H9 (cell line): ENCODE data around the gene HMG20B. TPM values are rescaled to one million over a fixed set of nuclear protein-coding genes. Genes with fewer than 3 reads are reported as not detected.

ENCODE experiments used
- DNase-seq: peaks from one replicate; pipeline ENCODE4 v3.0.0-alpha.2; 2017
- H2AFZ ChIP-seq: one replicate; pipeline ENCODE4 v1.6.1; 2013; ENCODE audit warnings: mild to moderate bottlenecking, low read length, control low read depth, moderate library complexity
- H2AK5ac ChIP-seq: 2 replicates; pipeline ENCODE4 v1.6.1; 2013; ENCODE audit warnings: low read length, control low read depth, mixed read lengths; ENCODE audit not compliant: insufficient read length
- H2BK120ac ChIP-seq: one replicate; pipeline ENCODE4 v1.6.1; 2013; ENCODE audit warnings: low read depth, mild to moderate bottlenecking, low read length, control low read depth, inconsistent platforms; ENCODE audit not compliant: poor library complexity, severe bottlenecking
- H2BK12ac ChIP-seq: 2 replicates; pipeline ENCODE4 v1.6.1; 2013; ENCODE audit warnings: low read length, control low read depth, mixed read lengths, low read depth; ENCODE audit not compliant: insufficient read length
- H2BK15ac ChIP-seq: 2 replicates; pipeline ENCODE4 v1.6.1; 2013; ENCODE audit warnings: low read depth, low read length, control low read depth
- H2BK20ac ChIP-seq: one replicate; pipeline ENCODE4 v1.6.1; 2013; ENCODE audit warnings: low read depth, mild to moderate bottlenecking, low read length, control low read depth, inconsistent platforms; ENCODE audit not compliant: poor library complexity, severe bottlenecking
- H2BK5ac ChIP-seq: 2 replicates; pipeline ENCODE4 v1.6.1; 2013; ENCODE audit warnings: low read length, control low read depth, mixed read lengths; ENCODE audit not compliant: insufficient read length
- H3K14ac ChIP-seq: 2 replicates; pipeline ENCODE4 v1.6.1; 2013; ENCODE audit warnings: low read length, control low read depth; ENCODE audit not compliant: insufficient read depth
- H3K18ac ChIP-seq: 2 replicates; pipeline ENCODE4 v1.6.1; 2013; ENCODE audit warnings: low read depth, mild to moderate bottlenecking, mixed read lengths, low read length, control low read depth; ENCODE audit not compliant: insufficient read length
- H3K23ac ChIP-seq: 2 replicates; pipeline ENCODE4 v1.6.1; 2013; ENCODE audit warnings: low read length, control low read depth, mixed read lengths, low read depth; ENCODE audit not compliant: insufficient read length
- H3K23me2 ChIP-seq: 2 replicates; pipeline ENCODE4 v1.6.1; 2013; ENCODE audit warnings: low read depth, mild to moderate bottlenecking, mixed read lengths, low read length, control low read depth; ENCODE audit not compliant: insufficient read length, poor library complexity, severe bottlenecking
- H3K27ac ChIP-seq: 2 replicates; pipeline ENCODE4 v1.5.1; 2013; ENCODE audit warnings: low read length, control low read depth, mixed read lengths, low read depth; ENCODE audit not compliant: insufficient read length
- H3K27me3 ChIP-seq: 2 replicates; pipeline ENCODE4 v1.6.1; 2013; ENCODE audit warnings: low read length, control low read depth, inconsistent platforms; ENCODE audit not compliant: insufficient read depth
- H3K4ac ChIP-seq: 2 replicates; pipeline ENCODE4 v1.6.1; 2013; ENCODE audit warnings: low read depth, mild to moderate bottlenecking, control low read depth, inconsistent platforms, low read length, moderate library complexity
- H3K4me1 ChIP-seq: 2 replicates; pipeline ENCODE4 v1.6.1; 2013; ENCODE audit warnings: low read length, control low read depth, inconsistent platforms; ENCODE audit not compliant: insufficient read depth
- H3K4me2 ChIP-seq: 2 replicates; pipeline ENCODE4 v1.6.1; 2013; ENCODE audit warnings: low read length, control low read depth, mixed read lengths; ENCODE audit not compliant: insufficient read length, insufficient read depth
- H3K56ac ChIP-seq: 2 replicates; pipeline ENCODE4 v1.6.1; 2013; ENCODE audit warnings: low read depth, mild to moderate bottlenecking, mixed read lengths, low read length, control low read depth; ENCODE audit not compliant: insufficient read length
- H3K79me1 ChIP-seq: 2 replicates; pipeline ENCODE4 v1.6.1; 2013; ENCODE audit warnings: low read depth, mild to moderate bottlenecking, moderate library complexity, low read length, control low read depth, inconsistent platforms; ENCODE audit not compliant: insufficient read depth, poor library complexity, severe bottlenecking
- H3K79me2 ChIP-seq: 2 replicates; pipeline ENCODE4 v1.6.1; 2013; ENCODE audit warnings: low read length, control low read depth, inconsistent platforms; ENCODE audit not compliant: insufficient read depth
- H3K9ac ChIP-seq: 2 replicates; pipeline ENCODE4 v1.6.1; 2013; ENCODE audit warnings: low read length, control low read depth, mixed read lengths; ENCODE audit not compliant: insufficient read length; ENCODE audit errors: extremely low read depth
- H3K9me3 ChIP-seq: one replicate; pipeline ENCODE4 v1.6.1; 2013; ENCODE audit warnings: low read depth, low read length, inconsistent platforms; ENCODE audit not compliant: control insufficient read depth
- H3T11ph ChIP-seq: one replicate; pipeline ENCODE4 v1.6.1; 2013; ENCODE audit warnings: mild to moderate bottlenecking, low read length, control low read depth, inconsistent platforms
- H4K20me1 ChIP-seq: one replicate; pipeline ENCODE4 v1.6.1; 2013; ENCODE audit not compliant: control insufficient read depth, insufficient read length, insufficient read depth
- H4K5ac ChIP-seq: 2 replicates; pipeline ENCODE4 v1.6.1; 2013; ENCODE audit warnings: low read depth, mild to moderate bottlenecking, mixed read lengths, low read length, control low read depth; ENCODE audit not compliant: insufficient read length
- H4K8ac ChIP-seq: replicated peaks from 2 replicates; pipeline ENCODE4 v1.6.1; 2013; ENCODE audit warnings: low read length, control low read depth, mixed read lengths, low read depth; ENCODE audit not compliant: insufficient read length
- H4K91ac ChIP-seq: 2 replicates; pipeline ENCODE4 v1.6.1; 2013; ENCODE audit warnings: low read depth, mild to moderate bottlenecking, moderate library complexity, mixed read lengths, low read length, control low read depth; ENCODE audit not compliant: insufficient read length
- H3K27ac Mint-ChIP-seq, 3 experiments: 2 replicates in 2 of 3; 3 replicates in 1 of 3; pipeline ENCODE4 v1.8.0; 2020 to 2021; ENCODE audit warnings: mixed read lengths in 3 of 3, mild to moderate bottlenecking in 1 of 3, moderate library complexity in 1 of 3
- H3K27me3 Mint-ChIP-seq: 2 replicates; pipeline ENCODE4 v1.8.0; 2021; ENCODE audit warnings: low read depth, mild to moderate bottlenecking, moderate library complexity, mixed read lengths
- H3K36me3 Mint-ChIP-seq, 3 experiments: 2 replicates in 2 of 3; 3 replicates in 1 of 3; pipeline ENCODE4 v1.8.0; 2020 to 2021; ENCODE audit warnings: low read depth in 3 of 3, mixed read lengths in 3 of 3; ENCODE audit not compliant: insufficient read depth in 1 of 3
- H3K4me1 Mint-ChIP-seq, 2 experiments: 2 replicates each; pipeline ENCODE4 v1.8.0; 2020; ENCODE audit warnings: mixed read lengths in 2 of 2
- H3K4me3 Mint-ChIP-seq, 2 experiments: 2 replicates in 1 of 2; 3 replicates in 1 of 2; pipeline ENCODE4 v1.8.0; 2020 to 2021; ENCODE audit warnings: mild to moderate bottlenecking in 2 of 2, mixed read lengths in 2 of 2, moderate library complexity in 1 of 2
- H3K9me3 Mint-ChIP-seq, 2 experiments: 2 replicates in 1 of 2; 3 replicates in 1 of 2; pipeline ENCODE4 v1.8.0; 2020; ENCODE audit warnings: mild to moderate bottlenecking in 2 of 2, mixed read lengths in 2 of 2, moderate library complexity in 1 of 2
- WGBS: extraction: QIAGEN DNeasy Blood & Tissue Kit; methylation state at CpG from one replicate; pipeline ENCODE4 v1.1.7; 2013; ENCODE audit warnings: missing lambda C conversion rate, low lambda C conversion rate, mixed read lengths; ENCODE audit not compliant: insufficient read length; ENCODE audit errors: extremely low coverage; 5-methylcytosine and 5-hydroxymethylcytosine counted together
- total RNA-seq: library from RNA; stranded (reverse); gene quantifications from 2 replicates; pipeline ENCODE4 v1.2.1, GENCODE V29; 2021
- TF ChIP-seq, protein P1 (sequence below): fragments of 200-600 bp; sonication (generic); conservative IDR thresholded peaks from 3 replicates; pipeline ENCODE4 v1.8.0; 2021; ENCODE audit warnings: antibody characterized with exemption, mild to moderate bottlenecking

Gene HMG20B
- total RNA-seq, 1 experiment from 2014 or later: 58.1 TPM

DNA sequence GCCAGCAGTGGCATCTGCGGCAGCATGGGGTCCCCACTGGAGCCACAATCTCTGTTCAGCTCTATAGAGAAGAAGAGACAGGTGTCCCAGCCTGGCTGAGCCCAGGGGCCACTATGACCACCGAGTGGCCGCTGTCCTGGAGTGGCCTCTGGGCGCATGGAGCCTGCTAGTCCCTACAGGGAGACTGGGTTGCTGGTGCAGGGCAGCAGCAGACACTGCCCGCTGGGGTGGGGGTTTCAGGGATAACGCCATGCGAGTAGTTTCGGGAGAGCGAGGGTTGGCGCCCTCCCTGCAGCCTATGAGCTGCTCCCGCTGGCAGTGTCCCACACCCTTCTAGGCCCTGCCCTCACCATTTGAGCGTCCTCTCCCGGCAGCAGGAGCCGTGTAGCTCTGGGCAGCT lies 44.7 kb upstream of the HMG20B start:
- Histone ChIP-seq H3K79me2 (no peaks in the 10 kb centered on the region), H3K9ac (no peak overlapping the region), H3K79me1 (no peaks in the 10 kb centered on the region), H4K8ac (no peak overlapping the region), H3K14ac (no peak overlapping the region), H3K4me1 (no peaks in the 10 kb centered on the region), H2BK12ac (no peak overlapping the region), H3K23ac (no peak overlapping the region), H4K20me1 (no peaks in the 10 kb centered on the region), H3K4ac (no peak overlapping the region), H3T11ph (no peak overlapping the region), H2AFZ (no peak overlapping the region), H3K4me2 (no peak overlapping the region), H3K9me3 (no peaks in the 10 kb centered on the region), H2BK15ac (no peak overlapping the region), H4K5ac (no peak overlapping the region), H2AK5ac (no peak overlapping the region), H4K91ac (no peak overlapping the region), H2BK120ac (no peak overlapping the region), H3K18ac (no peak overlapping the region), H3K56ac (no peak overlapping the region), H3K23me2 (no peaks in the 10 kb centered on the region), H3K27ac (no peak overlapping the region), H2BK20ac (no peak overlapping the region), H2BK5ac (no peak overlapping the region), H3K27me3 (no peaks in the 10 kb centered on the region)
- Mint-ChIP-seq H3K4me3 (no peak overlapping the region), H3K36me3 (peaks cover 12 to 36% (median 35%) of the 10 kb centered on the region in 3 experiments; a peak in 6 of 7 replicates), H3K27me3 (no peaks in the 10 kb centered on the region), H3K4me1 (no peaks in the 10 kb centered on the region), H3K27ac (no peak overlapping the region), H3K9me3 (no peaks in the 10 kb centered on the region)
- DNase-seq: no peak
- TF ChIP-seq, protein P1, sequence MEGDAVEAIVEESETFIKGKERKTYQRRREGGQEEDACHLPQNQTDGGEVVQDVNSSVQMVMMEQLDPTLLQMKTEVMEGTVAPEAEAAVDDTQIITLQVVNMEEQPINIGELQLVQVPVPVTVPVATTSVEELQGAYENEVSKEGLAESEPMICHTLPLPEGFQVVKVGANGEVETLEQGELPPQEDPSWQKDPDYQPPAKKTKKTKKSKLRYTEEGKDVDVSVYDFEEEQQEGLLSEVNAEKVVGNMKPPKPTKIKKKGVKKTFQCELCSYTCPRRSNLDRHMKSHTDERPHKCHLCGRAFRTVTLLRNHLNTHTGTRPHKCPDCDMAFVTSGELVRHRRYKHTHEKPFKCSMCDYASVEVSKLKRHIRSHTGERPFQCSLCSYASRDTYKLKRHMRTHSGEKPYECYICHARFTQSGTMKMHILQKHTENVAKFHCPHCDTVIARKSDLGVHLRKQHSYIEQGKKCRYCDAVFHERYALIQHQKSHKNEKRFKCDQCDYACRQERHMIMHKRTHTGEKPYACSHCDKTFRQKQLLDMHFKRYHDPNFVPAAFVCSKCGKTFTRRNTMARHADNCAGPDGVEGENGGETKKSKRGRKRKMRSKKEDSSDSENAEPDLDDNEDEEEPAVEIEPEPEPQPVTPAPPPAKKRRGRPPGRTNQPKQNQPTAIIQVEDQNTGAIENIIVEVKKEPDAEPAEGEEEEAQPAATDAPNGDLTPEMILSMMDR: no peak
- no CpG with 5 or more reads among the region's 14 CpGs for WGBS
